ENCODE measurements around the gene KY.

Gene KY

GRCh38 chr3:134649106-134649705, 1.6 kb downstream of the KY start:
- no peak for DNase-seq (ENCODE audit: extremely low read depth, insufficient read length)
- TF ChIP-seq CTCF (IDR thresholded peaks at IDR 0.05; ENCODE audit: insufficient read depth, low read length, poor library complexity, severe bottlenecking) = no peak
- no peak overlapping the region for H3K4me3 ChIP-seq (replicated peaks; ENCODE audit: low read depth, low read length)
- H3K36me3 ChIP-seq (ENCODE audit: control insufficient read depth, insufficient read depth, low read length) = no peaks in the 10 kb centered on the region
- peaks cover 2% of the 10 kb centered on the region for H3K27me3 ChIP-seq (replicated peaks; ENCODE audit: control insufficient read depth, insufficient read depth, low read length)

- peaks cover 2% of the 10 kb centered on the region for H3K27me3 ChIP-seq (replicated peaks; ENCODE audit: control insufficient read depth, insufficient read depth, low read length)
- no peak for DNase-seq (ENCODE audit: extremely low read depth, insufficient read length)
- H3K36me3 ChIP-seq (ENCODE audit: control insufficient read depth, insufficient read depth, low read length) = no peaks in the 10 kb centered on the region
- H3K4me3 ChIP-seq (replicated peaks; ENCODE audit: low read depth, low read length) = no peak overlapping the region
- TF ChIP-seq CTCF (IDR thresholded peaks at IDR 0.05; ENCODE audit: insufficient read depth, low read length, poor library complexity, severe bottlenecking) = no peak
Measured at GRCh38 chr3:134647902-134648760, 2.7 kb downstream of the KY start.

DNA sequence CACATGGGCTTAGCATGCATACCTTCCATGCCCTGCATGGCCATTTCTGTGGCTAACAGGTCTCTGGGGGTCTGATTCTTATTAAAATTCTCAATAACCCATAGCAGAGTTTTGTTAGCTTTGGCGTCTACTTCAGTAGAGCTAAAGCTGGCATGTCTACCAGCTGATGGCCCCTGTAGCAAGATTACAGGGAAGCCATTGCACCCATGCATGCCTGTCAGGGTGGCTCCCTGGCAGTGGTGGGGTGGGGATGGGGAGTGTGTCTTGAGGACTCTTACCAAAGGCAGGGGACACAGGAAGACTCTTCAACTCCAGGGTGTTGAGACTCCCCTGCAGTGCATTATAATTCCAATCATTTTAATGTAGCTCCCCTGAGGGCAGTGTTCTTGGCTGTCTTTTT, 4.7 kb downstream of the KY start:
- TF ChIP-seq CTCF (IDR thresholded peaks at IDR 0.05; ENCODE audit: insufficient read depth, low read length, poor library complexity, severe bottlenecking) = no peak
- DNase-seq (ENCODE audit: extremely low read depth, insufficient read length) = no peak
- Histone ChIP-seq H3K36me3 (ENCODE audit: control insufficient read depth, insufficient read depth, low read length) (no peaks in the 10 kb centered on the region), H3K4me3 (replicated peaks; ENCODE audit: low read depth, low read length) (no peak overlapping the region), H3K27me3 (replicated peaks; ENCODE audit: control insufficient read depth, insufficient read depth, low read length) (no peaks in the 10 kb centered on the region; the same call in none of the 2 replicates)

DNA sequence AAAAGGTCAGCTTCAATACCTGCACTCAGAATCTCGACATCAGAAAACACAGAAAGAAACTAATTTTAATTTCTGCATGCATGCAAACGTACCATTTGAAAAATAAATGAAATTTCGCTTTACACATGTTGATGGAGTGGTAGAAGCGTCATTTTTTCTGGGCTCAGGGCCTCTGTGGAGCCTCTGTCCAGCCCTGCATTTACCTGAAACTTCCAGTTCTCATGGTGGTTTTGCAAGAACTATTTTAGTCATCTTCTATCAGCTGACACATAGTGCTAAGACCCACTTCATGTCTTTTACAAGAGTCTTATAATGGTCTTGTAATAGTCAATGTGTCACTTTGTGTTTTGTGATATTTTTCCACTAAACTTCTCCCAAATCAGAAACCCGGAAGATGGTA, 5.3 kb downstream of the KY start:
- H3K27me3 ChIP-seq (replicated peaks; ENCODE audit: control insufficient read depth, insufficient read depth, low read length) = no peaks in the 10 kb centered on the region; the same call in none of the 2 replicates

GRCh38 chr3:134644731-134645514, 5.9 kb downstream of the KY start:
- no peaks in the 10 kb centered on the region; the same call in none of the 2 replicates for H3K27me3 ChIP-seq (replicated peaks; ENCODE audit: control insufficient read depth, insufficient read depth, low read length)
- H3K36me3 ChIP-seq (ENCODE audit: control insufficient read depth, insufficient read depth, low read length) = no peaks in the 10 kb centered on the region
- H3K4me3 ChIP-seq (replicated peaks; ENCODE audit: low read depth, low read length) = no peak overlapping the region
- no peak for TF ChIP-seq CTCF (IDR thresholded peaks at IDR 0.05; ENCODE audit: insufficient read depth, low read length, poor library complexity, severe bottlenecking)
- DNase-seq (ENCODE audit: extremely low read depth, insufficient read length) = no peak

More for the DNA sequence above, 5.3 kb downstream of the KY start:
- H3K36me3 ChIP-seq (ENCODE audit: control insufficient read depth, insufficient read depth, low read length) = no peaks in the 10 kb centered on the region
- no peak for DNase-seq (ENCODE audit: extremely low read depth, insufficient read length)
- TF ChIP-seq CTCF (IDR thresholded peaks at IDR 0.05; ENCODE audit: insufficient read depth, low read length, poor library complexity, severe bottlenecking) = no peak
- no peak overlapping the region for H3K4me3 ChIP-seq (replicated peaks; ENCODE audit: low read depth, low read length)
